ENCODE measurements around the gene GRM4. TPM values are rescaled to one million over a fixed set of nuclear protein-coding genes. Genes with fewer than 3 reads are reported as not detected.

The GRM4 gene
- total and polyA plus RNA-seq, 9 of the 15 experiments (the other 6 are each of a cell fraction or from before 2014, with no cell fraction given), result 0.18 TPM; not detected in 8

GRCh38 chr6:34154668-34155447 lies 9.0 kb upstream of the GRM4 start (continued):
- 0 out of 2 replicates have a peak, but pooled peaks have one; percentile 79 for TF ChIP-seq ATF6 (CRISPR knock-in tag; IDR thresholded peaks at IDR 0.05)
- TF ChIP-seq TFAP4 (CRISPR knock-in tag; IDR thresholded peaks at IDR 0.05; ENCODE audit: borderline replicate concordance), result peak; percentile 58; the same call in 1 of the 2 replicates

- H3K27me3 ChIP-seq (ENCODE audit: control insufficient read depth in 2 of 2, insufficient read depth in 2 of 2, low read length in 2 of 2), result peaks cover 22 to 74% of the 10 kb centered on the region in 2 experiments; a peak in 4 of 5 replicates
- no peak for TF ChIP-seq E2F8 (IDR thresholded peaks at IDR 0.05; ENCODE audit: low read depth, partially characterized antibody)
- no peak for TF ChIP-seq ZNF121 (CRISPR knock-in tag; conservative IDR thresholded peaks at IDR 0.05)
- no peak for TF ChIP-seq NFIC (IDR thresholded peaks at IDR 0.05)
Measured at GRCh38 chr6:34152806-34153520, 7.1 kb upstream of the GRM4 start.

More at GRCh38 chr6:34152806-34153520, 7.1 kb upstream of the GRM4 start:
- CTCF ChIA-PET (ENCODE audit: low intra/inter-chr PET ratio), result interaction anchor here (2.5 kb wide), 1 partner anchor 384 kb away, joined by 10 read pairs; no protein-coding TSS in a partner anchor
- in situ Hi-C loops (cut with MboI), result loop anchor here (5.0 kb wide), 2 partner anchors 96 to 391 kb away; no protein-coding TSS in a partner anchor
- Histone ChIP-seq H3K9me1 (ENCODE audit: control insufficient read depth, insufficient read depth, low read length) (peaks cover 4% of the 10 kb centered on the region), H3K79me2 (ENCODE audit: control insufficient read depth, insufficient read depth, low read length) (no peaks in the 10 kb centered on the region), H2AFZ (ENCODE audit: low read depth, low read length) (no peak overlapping the region), H3K27ac (ENCODE audit: extremely low read depth, low read depth, low read length) (no peak overlapping the region), H3K36me3 (ENCODE audit: control insufficient read depth, insufficient read depth, low read length) (no peaks in the 10 kb centered on the region), H3K4me3 (no peak overlapping the region), H3K4me1 (replicated peaks in 1 of 2; ENCODE audit: control insufficient read depth in 2 of 2, insufficient read depth in 2 of 2, low read length in 2 of 2) (peaks cover 0 to 14% of the 10 kb centered on the region in 2 experiments; a peak in 2 of 5 replicates), H3K9me3 (replicated peaks; ENCODE audit: control insufficient read depth, insufficient read depth, low read depth, low read length) (no peaks in the 10 kb centered on the region), H3K4me2 (ENCODE audit: insufficient read depth, low read length) (no peak overlapping the region), H3K9ac (ENCODE audit: insufficient read depth in 1 of 2, low read depth in 2 of 2, low read length in 2 of 2) (no peak overlapping the region), H4K20me1 (replicated peaks; ENCODE audit: control insufficient read depth, insufficient read depth, low read length) (peaks cover 3% of the 10 kb centered on the region; the same call in 1 of the 2 replicates)
- FAIRE-seq, result no peak
- POLR2A ChIA-PET, result interaction anchor here (0.6 to 1.4 kb wide), 3 partner anchors 16 to 98 kb away, joined by 3 to 4 read pairs (median 4); no protein-coding TSS in a partner anchor
- ATAC-seq, result no peak
- intact Hi-C loops (cut with micrococcal nuclease), result loop anchor here (10.0 kb wide), 1 partner anchor 178 kb away; no protein-coding TSS in a partner anchor
- 1% methylated on average over 10 of the region's 10 CpGs for WGBS (ENCODE audit: insufficient coverage, low coverage, missing lambda C conversion rate)
- no peak for DNase-seq (ENCODE audit: extremely low read depth in 1 of 4, low spot score in 3 of 4)
- BruUV-seq (replicated peaks), result no TSS peak
